K562 (cell line): ENCODE data around the gene GNAI3. TPM values are rescaled to one million over a fixed set of nuclear protein-coding genes. Genes with fewer than 3 reads are reported as not detected.
A peak's percentile ranks its signal among the peaks of the same experiment; 100 is the strongest.

Experiments
- AFF1 ChIP-seq, 2 experiments: fragments of 450-650 bp; IDR thresholded peaks; 2 replicates each; pipeline ENCODE4 v1.6.1; 2018; ENCODE audit warnings: mild to moderate bottlenecking in 2 of 2, low read depth in 1 of 2; ENCODE audit not compliant: partially characterized antibody in 2 of 2
- CHD2 ChIP-seq: IDR thresholded peaks from 2 replicates; pipeline ENCODE4 v1.6.1; 2011; ENCODE audit warnings: low read depth, low read length
- HOMEZ ChIP-seq: fragments of 250-450 bp; sonication (Bioruptor Pico); IDR thresholded peaks from 2 replicates; pipeline ENCODE4 v1.4.0; 2020; ENCODE audit warnings: mild to moderate bottlenecking, moderate library complexity
- IRF2 ChIP-seq: sonication (generic); formaldehyde crosslinking; IDR thresholded peaks from 2 replicates; pipeline ENCODE4 v1.8.1; 2022; ENCODE audit warnings: mild to moderate bottlenecking, missing genetic modification reagents
- JUNB ChIP-seq: fragments of 450-650 bp; formaldehyde crosslinking; conservative IDR thresholded peaks from 2 replicates; pipeline ENCODE4 v1.4.0; 2020; ENCODE audit warnings: mild to moderate bottlenecking
- MCM3 ChIP-seq: fragments of 450-650 bp; IDR thresholded peaks from 2 replicates; pipeline ENCODE4 v1.6.1; 2016
- MTA1 ChIP-seq: fragments of 450-650 bp; IDR thresholded peaks from 2 replicates; pipeline ENCODE4 v1.6.1; 2017; ENCODE audit warnings: borderline replicate concordance
- NR4A1 ChIP-seq, 2 experiments: fragments of 250-450 bp in 1 of 2; fragments of 450-650 bp in 1 of 2; sonication (Bioruptor Pico) in 1 of 2; IDR thresholded peaks; 2 replicates each; pipeline versions ENCODE4 v1.4.0 to v1.6.1; 2016 to 2020; ENCODE audit warnings: mild to moderate bottlenecking in 2 of 2, missing compliant biosample characterization in 1 of 2, missing genetic modification characterization in 1 of 2, moderate library complexity in 1 of 2
- OTX1 ChIP-seq: fragments of 450-650 bp; formaldehyde crosslinking; IDR thresholded peaks from 2 replicates; pipeline ENCODE4 v1.4.0; 2022; ENCODE audit warnings: mild to moderate bottlenecking
- PKNOX1 ChIP-seq: fragments of 450-650 bp; IDR thresholded peaks from 2 replicates; pipeline ENCODE4 v1.6.1; 2016
- SREBF2 ChIP-seq: sonication (generic); formaldehyde crosslinking; IDR thresholded peaks from 2 replicates; pipeline ENCODE4 v1.4.0; 2020; ENCODE audit warnings: mild to moderate bottlenecking, missing genetic modification reagents
- TCF3 ChIP-seq: sonication (generic); formaldehyde crosslinking; IDR thresholded peaks from 2 replicates; pipeline ENCODE4 v1.4.0; 2020; ENCODE audit warnings: mild to moderate bottlenecking, missing genetic modification reagents
- TFAP4 ChIP-seq: sonication (generic); formaldehyde crosslinking; IDR thresholded peaks from 2 replicates; pipeline ENCODE4 v1.8.0; 2022; ENCODE audit warnings: missing genetic modification reagents, mild to moderate bottlenecking, moderate library complexity, borderline replicate concordance
- WHSC1 ChIP-seq: IDR thresholded peaks from one replicate; pipeline ENCODE4 v1.6.1; 2012; ENCODE audit warnings: low read length, control low read depth, inconsistent platforms
- ZBTB43 ChIP-seq: sonication (generic); formaldehyde crosslinking; IDR thresholded peaks from 2 replicates; pipeline ENCODE4 v1.8.0; 2023; ENCODE audit warnings: mild to moderate bottlenecking, missing genetic modification reagents
- ZKSCAN3 ChIP-seq: fragments of 250-450 bp; sonication (Bioruptor Pico); IDR thresholded peaks from 2 replicates; pipeline ENCODE4 v1.4.0; 2020
- ZNF655 ChIP-seq: fragments of 250-450 bp; sonication (Bioruptor Pico); IDR thresholded peaks from 2 replicates; pipeline ENCODE4 v1.5.0; 2021
- polyA plus RNA-seq, 8 experiments: library from polyadenylated mRNA; depleted of rRNA in 4 of 8; stranded (reverse) in 5 of 8; unstranded in 3 of 8; fragments of >200 nt; fragmentation: Nextera tagmentation in 2 of 8; fragmentation: Illumina TruSeq in 1 of 8; extraction: Ambion mirVana in 2 of 8; extraction: Trizol in 1 of 8; gene quantifications; 2 replicates each; pipeline versions ENCODE4 v1.2.1 to v1.2.3, GENCODE V29; 2011 to 2014; ENCODE audit warnings: inconsistent platforms in 1 of 8, missing spikeins in 1 of 8
- total RNA-seq, 7 experiments: library from RNA; depleted of rRNA in 6 of 7; stranded (reverse); fragments of >200 nt in 6 of 7; fragmentation: Illumina TruSeq in 2 of 7; extraction: Trizol in 2 of 7; gene quantifications; 2 replicates each; pipeline versions ENCODE4 v1.2.1 to v1.2.3, GENCODE V29; 2011 to 2021; ENCODE audit warnings: low replicate concordance in 1 of 7

GNAI3 gene
- total and polyA plus RNA-seq, 9 of the 15 experiments (the other 6 are each of a cell fraction or from before 2014, with no cell fraction given): 6.3 to 13.2 (median 8.9) TPM

GRCh38 chr1:109548321-109549267 is at the start of gene GNAI3 (continued):
- peak; percentile 61 for TF ChIP-seq PKNOX1
- TF ChIP-seq TFAP4 (CRISPR knock-in tag): peak; percentile 88
- TF ChIP-seq HOMEZ (CRISPR knock-in tag): no peak
- TF ChIP-seq AFF1 (IDR thresholded peaks at IDR 0.05; ENCODE audit: low read depth in 1 of 2, partially characterized antibody in 2 of 2): no peak
- no peak for TF ChIP-seq MTA1
- TF ChIP-seq WHSC1: no peak
- no peak for TF ChIP-seq ZKSCAN3 (CRISPR knock-in tag)
- TF ChIP-seq TCF3: no peak
- TF ChIP-seq OTX1: peak; percentile 72
- TF ChIP-seq MCM3: no peak
- TF ChIP-seq IRF2 (CRISPR knock-in tag): peak; percentile 84; the same call in 1 of the 2 replicates
- TF ChIP-seq JUNB (CRISPR knock-in tag): no peak
- no peak for TF ChIP-seq ZBTB43 (CRISPR knock-in tag)
- TF ChIP-seq SREBF2 (CRISPR knock-in tag): no peak
- TF ChIP-seq CHD2: no peak
- no peak for TF ChIP-seq ZNF655 (CRISPR knock-in tag)
- 0 out of 2 replicates have a peak, but pooled peaks have one; percentile 36 for TF ChIP-seq NR4A1 (CRISPR knock-in tag; IDR thresholded peaks at IDR 0.05)
- no peak for TF ChIP-seq NR4A1 (tag; IDR thresholded peaks at IDR 0.05)
